Gastrocnemius medialis (tissue), 4 donors: ENCODE results near the gene LRP5.

Source experiments
- CTCF ChIP-seq, 5 experiments: fragments of 450-650 bp in 3 of 5; fragments of 200-600 bp in 2 of 5; sonication (generic) in 2 of 5; IDR thresholded peaks in 4 of 5; conservative IDR thresholded peaks in 1 of 5; 1 replicate in 4 of 5; 2 replicates in 1 of 5; pipeline ENCODE4 v1.5.1; 2016 to 2019; ENCODE audit warnings: antibody characterized with exemption in 5 of 5, mild to moderate bottlenecking in 3 of 5, moderate library complexity in 3 of 5
- POLR2A ChIP-seq, 2 donors: fragments of 450-650 bp; IDR thresholded peaks; one replicate each; pipeline ENCODE4 v1.6.1; 2017; ENCODE audit warnings: antibody characterized with exemption in 2 of 2, mild to moderate bottlenecking in 2 of 2, moderate library complexity in 2 of 2

GRCh38 chr11:68264741-68265540, 47.5 kb upstream of the LRP5 start:
- TF ChIP-seq CTCF (IDR thresholded peaks at IDR 0.05 in 4 of 5, conservative IDR thresholded peaks at IDR 0.05 in 1 of 5): no peak
- TF ChIP-seq POLR2A (IDR thresholded peaks at IDR 0.05): no peak
